Measurements from ENCODE around the gene UTS2B.
"Not testable (repeated sequence)": the region's sequence is repeated elsewhere in the genome, so short reads cannot be mapped to it uniquely, and the experiment has no call there.

The UTS2B gene

GRCh38 chr3:191259486-191259885, 70.8 kb downstream of the UTS2B start:
- TF ChIP-seq CTCF (IDR thresholded peaks at IDR 0.05; ENCODE audit: insufficient read depth, missing control alignments): no peak
- DNase-seq (ENCODE audit: insufficient read length, low spot score) (no peak), FAIRE-seq (no peak)

GRCh38 chr3:191257286-191257685, 73.0 kb downstream of the UTS2B start:
- TF ChIP-seq CTCF (IDR thresholded peaks at IDR 0.05; ENCODE audit: insufficient read depth, missing control alignments): no peak
- FAIRE-seq (peak; percentile 56), DNase-seq (ENCODE audit: insufficient read length, low spot score) (no peak)

GRCh38 chr3:191256405-191256804, 73.9 kb downstream of the UTS2B start:
- no peak for FAIRE-seq
- no peak for DNase-seq (ENCODE audit: insufficient read length, low spot score)
- TF ChIP-seq CTCF (IDR thresholded peaks at IDR 0.05; ENCODE audit: insufficient read depth, missing control alignments): no peak

- FAIRE-seq: no peak
- no peak for DNase-seq (ENCODE audit: insufficient read length, low spot score)
- no peak for TF ChIP-seq CTCF (IDR thresholded peaks at IDR 0.05; ENCODE audit: insufficient read depth, missing control alignments)
Observed at GRCh38 chr3:191255156-191255555, 75.2 kb downstream of the UTS2B start.

GRCh38 chr3:191254098-191254873, 76.0 kb downstream of the UTS2B start:
- no peak for TF ChIP-seq CTCF (IDR thresholded peaks at IDR 0.05; ENCODE audit: insufficient read depth, missing control alignments)
- no peak for FAIRE-seq

GRCh38 chr3:191253089-191253799, 77.1 kb downstream of the UTS2B start:
- TF ChIP-seq CTCF (IDR thresholded peaks at IDR 0.05; ENCODE audit: insufficient read depth, missing control alignments): no peak
- no peak for FAIRE-seq
- no peak for DNase-seq (ENCODE audit: insufficient read length, low spot score)

More at GRCh38 chr3:191254098-191254873, 76.0 kb downstream of the UTS2B start:
- no peak for DNase-seq (ENCODE audit: insufficient read length, low spot score)

GRCh38 chr3:191246630-191247029, 83.7 kb downstream of the UTS2B start:
- TF ChIP-seq CTCF (IDR thresholded peaks at IDR 0.05; ENCODE audit: insufficient read depth, missing control alignments): no peak
- no peak for DNase-seq (ENCODE audit: insufficient read length, low spot score)
- FAIRE-seq: peak; percentile 73

- not testable (repeated sequence) for FAIRE-seq; DNase-seq (ENCODE audit: insufficient read length, low spot score)
Observed at GRCh38 chr3:191246034-191246433, 84.3 kb downstream of the UTS2B start.
